NT2/D1 (cell line): Measurements from ENCODE around the gene ABI3BP.

Experiments used
- DNase-seq: peaks from one replicate; pipeline ENCODE4 v3.0.0-alpha.2; 2011; ENCODE audit warnings: low read depth, low spot score
- H3K27me3 ChIP-seq: 2 replicates; pipeline ENCODE4 v1.6.0; 2011; ENCODE audit warnings: mild to moderate bottlenecking; ENCODE audit not compliant: insufficient read length, insufficient read depth
- H3K36me3 ChIP-seq: 2 replicates; pipeline ENCODE4 v1.6.1; 2011; ENCODE audit warnings: mild to moderate bottlenecking, low read length, mixed read lengths; ENCODE audit not compliant: insufficient read depth, insufficient read length
- H3K4me1 ChIP-seq: 2 replicates; pipeline ENCODE4 v1.5.1; 2011; ENCODE audit not compliant: insufficient read depth, insufficient read length
- H3K4me3 ChIP-seq: 2 replicates; pipeline ENCODE4 v1.5.1; 2011; ENCODE audit warnings: low read depth; ENCODE audit not compliant: insufficient read length
- H3K9ac ChIP-seq: 2 replicates; pipeline ENCODE4 v1.6.0; 2011; ENCODE audit warnings: low read depth; ENCODE audit not compliant: insufficient read length
- H3K9me3 ChIP-seq: 2 replicates; pipeline ENCODE4 v1.5.1; 2011; ENCODE audit warnings: mild to moderate bottlenecking, low read length; ENCODE audit not compliant: insufficient read depth
- SUZ12 ChIP-seq: IDR thresholded peaks from 2 replicates; pipeline ENCODE4 v1.6.1; 2011; ENCODE audit not compliant: insufficient read length, insufficient read depth; ENCODE audit errors: extremely low read depth
- YY1 ChIP-seq: IDR thresholded peaks from 2 replicates; pipeline ENCODE4 v1.6.1; 2011; ENCODE audit not compliant: insufficient read length, insufficient read depth
- ZNF274 ChIP-seq: IDR thresholded peaks from 2 replicates; pipeline ENCODE4 v1.6.1; 2011; ENCODE audit warnings: mild to moderate bottlenecking, low read depth, low read length

The ABI3BP gene

DNA sequence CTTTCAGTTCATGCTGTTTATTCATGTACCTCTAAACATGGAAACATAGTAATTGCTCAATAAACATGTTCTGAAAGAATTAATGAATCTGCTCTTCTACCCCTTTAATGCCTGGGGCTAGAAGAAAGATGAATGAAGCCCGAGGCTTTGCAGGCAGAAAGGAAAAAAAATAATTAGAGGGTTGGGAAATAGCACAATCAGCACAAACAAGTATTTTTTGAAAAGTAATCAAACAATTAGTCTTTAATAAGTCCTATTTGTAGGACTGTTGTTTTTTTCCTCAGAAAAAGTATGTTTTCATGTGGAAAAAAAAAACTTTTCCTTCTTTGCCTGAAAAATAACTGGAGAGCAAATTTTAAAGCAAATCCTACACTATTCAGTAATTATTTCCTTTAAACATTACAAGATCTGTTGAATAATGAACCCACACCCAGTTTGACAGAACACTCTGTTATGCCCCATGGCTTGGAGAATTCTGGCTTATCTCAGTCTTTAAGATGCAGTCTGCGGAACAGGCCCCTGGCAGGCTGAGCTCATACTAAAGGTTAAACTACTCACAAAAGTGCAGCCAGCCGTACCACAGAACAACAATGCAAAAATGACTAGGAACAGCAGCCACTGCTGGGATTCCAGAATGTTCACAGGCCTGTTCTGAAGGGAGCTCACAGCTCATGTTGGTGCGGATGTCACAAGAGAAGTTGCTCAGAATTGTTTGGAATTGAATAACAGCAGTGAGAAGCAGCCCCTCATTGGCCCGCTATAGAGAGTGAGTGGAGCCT, 79.2 kb downstream of the ABI3BP start:
- Histone ChIP-seq H3K27me3 (no peaks in the 10 kb centered on the region), H3K9ac (no peak overlapping the region), H3K4me3 (no peak overlapping the region), H3K36me3 (no peaks in the 10 kb centered on the region), H3K9me3 (no peaks in the 10 kb centered on the region), H3K4me1 (peaks cover 4% of the 10 kb centered on the region)
- TF ChIP-seq ZNF274 (no peak), SUZ12 (no peak), YY1 (no peak)
- no peak for DNase-seq

DNA sequence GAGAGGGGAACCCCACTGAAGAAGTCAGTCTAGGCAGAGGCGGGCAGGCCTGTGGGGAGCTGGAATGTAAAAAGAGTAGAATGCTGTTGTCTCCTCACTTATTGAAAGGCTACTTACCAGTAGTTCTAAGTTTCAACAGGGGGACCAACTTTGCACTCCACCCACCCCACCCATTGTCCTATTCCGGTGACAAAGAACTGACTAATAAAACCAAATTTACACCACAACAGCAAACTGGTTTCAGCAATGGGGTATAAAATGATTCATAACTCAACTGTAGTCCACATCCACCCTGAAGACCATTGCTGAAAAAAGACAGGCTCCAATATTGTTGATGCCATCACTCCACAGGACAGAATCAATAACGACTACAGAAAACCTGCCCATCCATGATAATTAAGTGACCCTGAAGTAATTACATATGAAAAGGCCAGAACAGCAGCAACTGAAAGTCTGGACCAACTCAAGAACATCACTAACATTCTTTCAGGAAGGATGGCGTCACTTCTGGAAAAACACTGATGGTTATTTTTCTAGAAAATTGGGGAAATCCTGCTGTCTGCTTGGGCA, 80.2 kb downstream of the ABI3BP start:
- Histone ChIP-seq H3K36me3 (no peaks in the 10 kb centered on the region), H3K9ac (no peak overlapping the region), H3K4me1 (peaks cover 4% of the 10 kb centered on the region), H3K27me3 (no peaks in the 10 kb centered on the region), H3K4me3 (no peak overlapping the region), H3K9me3 (no peaks in the 10 kb centered on the region)
- TF ChIP-seq ZNF274 (no peak), SUZ12 (no peak), YY1 (no peak)
- no peak for DNase-seq

DNA sequence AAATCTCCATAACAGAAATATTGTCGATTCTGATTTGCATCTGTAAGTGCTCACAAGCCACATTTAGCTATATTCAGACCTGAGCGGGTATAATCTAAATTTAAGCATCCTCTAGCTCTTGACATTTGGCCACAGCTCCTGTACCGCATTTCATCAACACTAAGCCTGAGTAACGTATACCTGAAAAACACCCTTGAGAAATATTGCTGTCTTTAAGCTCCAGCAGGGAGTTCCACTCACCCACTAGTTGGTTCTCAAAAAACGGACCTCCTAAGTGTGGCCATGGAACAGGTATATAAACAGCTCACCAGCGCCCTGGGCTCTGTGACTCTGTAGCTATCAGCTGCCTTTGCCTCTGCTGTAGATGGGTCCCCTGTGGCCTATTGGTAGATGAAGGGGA, 80.7 kb downstream of the ABI3BP start:
- H3K4me3 ChIP-seq, result no peak overlapping the region
- H3K4me1 ChIP-seq, result peaks cover 4% of the 10 kb centered on the region
- H3K9ac ChIP-seq, result no peak overlapping the region
- H3K9me3 ChIP-seq, result no peaks in the 10 kb centered on the region
- no peak for TF ChIP-seq ZNF274
- TF ChIP-seq YY1, result no peak
- TF ChIP-seq SUZ12, result no peak
- no peak for DNase-seq
- H3K27me3 ChIP-seq, result no peaks in the 10 kb centered on the region
- H3K36me3 ChIP-seq, result no peaks in the 10 kb centered on the region

DNA sequence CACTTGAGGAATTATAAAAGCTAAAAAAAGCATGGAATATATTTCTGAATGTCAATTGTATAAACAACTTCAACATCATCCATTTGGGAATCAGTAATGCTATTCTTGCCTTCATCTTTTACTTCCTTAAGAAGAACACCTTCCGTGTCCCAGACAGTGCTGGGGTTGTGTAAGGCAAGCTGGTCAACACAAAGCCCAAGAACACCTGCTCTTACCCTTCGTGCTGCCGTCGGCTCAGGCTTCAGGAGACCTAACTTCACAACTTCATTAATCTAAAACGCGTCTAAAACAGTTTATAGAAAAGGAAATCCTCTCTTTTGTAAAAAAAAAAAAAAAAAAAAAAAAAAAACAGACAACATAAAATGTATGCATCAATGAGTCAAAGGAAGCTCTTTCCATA, 81.3 kb downstream of the ABI3BP start:
- no peak for TF ChIP-seq YY1
- H3K4me3 ChIP-seq, result no peak overlapping the region

DNA sequence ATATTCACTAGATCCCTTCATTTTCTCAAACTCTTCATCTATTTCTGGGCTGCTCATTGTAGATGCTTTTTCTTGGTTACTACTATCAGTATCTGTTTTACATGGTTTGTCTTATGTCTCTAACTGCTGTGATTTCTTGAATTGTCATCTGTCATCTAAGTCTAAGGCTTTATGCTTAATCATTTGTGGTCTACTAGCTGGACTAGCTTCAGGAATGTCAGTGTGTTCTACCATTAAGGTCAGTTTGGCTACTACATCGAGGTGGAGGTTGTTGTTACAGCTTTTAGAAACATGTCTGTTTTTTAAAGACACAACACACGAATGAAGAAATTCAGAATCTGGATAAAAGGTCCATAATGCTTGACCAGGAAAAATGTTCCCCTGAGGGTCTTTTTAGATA, 82.2 kb downstream of the ABI3BP start:
- Histone ChIP-seq H3K4me1 (peaks cover 4% of the 10 kb centered on the region), H3K4me3 (no peak overlapping the region), H3K27me3 (no peaks in the 10 kb centered on the region), H3K9ac (no peak overlapping the region), H3K9me3 (no peaks in the 10 kb centered on the region), H3K36me3 (no peaks in the 10 kb centered on the region)
- no peak for DNase-seq
- TF ChIP-seq ZNF274, result no peak
- TF ChIP-seq SUZ12, result no peak
- TF ChIP-seq YY1, result no peak

More for the DNA sequence above, 81.3 kb downstream of the ABI3BP start:
- no peak overlapping the region for H3K9ac ChIP-seq
- DNase-seq, result no peak
- H3K4me1 ChIP-seq, result peaks cover 4% of the 10 kb centered on the region
- H3K36me3 ChIP-seq, result no peaks in the 10 kb centered on the region
- H3K9me3 ChIP-seq, result no peaks in the 10 kb centered on the region
- no peaks in the 10 kb centered on the region for H3K27me3 ChIP-seq

DNA sequence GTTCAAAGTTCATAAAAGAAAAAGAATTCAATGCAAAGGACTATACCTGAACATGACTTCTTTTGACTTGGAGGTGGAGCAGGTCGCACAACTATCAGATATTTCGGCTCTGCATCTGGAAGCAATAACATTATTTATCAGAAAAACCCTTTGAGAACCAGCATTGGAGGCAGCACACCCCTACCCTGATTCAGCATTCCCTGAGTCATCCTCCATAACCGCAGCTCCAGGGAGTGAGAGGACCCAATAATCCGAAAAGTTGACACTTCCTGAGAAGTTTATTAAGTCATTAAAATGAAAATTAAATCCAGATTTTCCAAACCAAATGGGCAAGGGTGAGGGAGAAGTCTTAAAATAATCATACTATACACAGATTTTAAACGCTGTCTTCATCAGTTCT, 90.6 kb downstream of the ABI3BP start:
- Histone ChIP-seq H3K27me3 (no peaks in the 10 kb centered on the region), H3K4me1 (no peaks in the 10 kb centered on the region), H3K36me3 (no peaks in the 10 kb centered on the region), H3K4me3 (no peak overlapping the region), H3K9ac (no peak overlapping the region), H3K9me3 (no peaks in the 10 kb centered on the region)
- DNase-seq, result no peak
- no peak for TF ChIP-seq ZNF274
- no peak for TF ChIP-seq YY1
- TF ChIP-seq SUZ12, result no peak

DNA sequence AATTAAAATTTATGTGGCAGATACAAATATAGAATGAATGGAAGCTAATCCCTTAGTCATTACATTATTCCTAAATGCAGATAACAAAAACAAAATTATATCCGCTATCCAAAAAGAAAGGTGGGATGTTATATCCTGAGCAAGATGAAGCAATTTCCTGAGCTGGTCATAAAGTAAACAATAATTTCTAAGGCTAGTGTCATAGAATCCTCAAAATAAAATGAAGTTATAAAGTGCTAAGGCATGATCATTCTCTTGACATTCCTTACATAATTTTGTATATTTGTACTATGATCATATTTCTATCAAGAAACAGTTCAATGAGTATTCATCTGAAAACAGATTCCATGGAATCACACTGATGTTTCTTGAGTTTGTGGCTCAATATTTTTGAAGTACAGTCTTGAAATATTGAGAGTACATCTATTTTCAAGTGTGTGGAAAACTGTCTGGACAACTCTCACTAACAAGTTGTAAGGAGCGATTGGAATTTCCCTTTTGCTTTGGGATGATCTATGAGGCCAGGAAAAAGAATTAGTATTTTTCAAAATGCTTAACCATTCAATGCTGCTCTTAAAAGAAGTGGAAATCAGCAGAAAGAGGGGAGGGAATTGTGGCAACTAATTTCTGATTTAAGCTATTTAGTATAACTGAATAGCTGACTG, 92.4 kb downstream of the ABI3BP start:
- no peak for DNase-seq
- H3K9me3 ChIP-seq, result no peaks in the 10 kb centered on the region
- no peak overlapping the region for H3K9ac ChIP-seq
- no peak overlapping the region for H3K4me3 ChIP-seq
- no peaks in the 10 kb centered on the region for H3K36me3 ChIP-seq
- no peaks in the 10 kb centered on the region for H3K4me1 ChIP-seq
- H3K27me3 ChIP-seq, result no peaks in the 10 kb centered on the region
- TF ChIP-seq YY1, result no peak
- no peak for TF ChIP-seq ZNF274
